Parathyroid adenoma (tissue), 2 donors: ENCODE data around the gene DNAJC5.
"Not testable (repeated sequence)": the region's sequence is repeated elsewhere in the genome, so short reads cannot be mapped to it uniquely, and the experiment has no call there.

Experiments
- H2AFZ ChIP-seq: fragments of 300-600 bp; sonication (generic); one replicate; pipeline ENCODE4 v1.7.0; 2017; ENCODE audit warnings: antibody characterized with exemption, mild to moderate bottlenecking
- H3K27ac ChIP-seq: fragments of 300-600 bp; sonication (generic); one replicate; pipeline ENCODE4 v1.7.0; 2017
- H3K27me3 ChIP-seq: fragments of 300-600 bp; sonication (generic); one replicate; pipeline ENCODE4 v1.7.0; 2017; ENCODE audit warnings: low read length; ENCODE audit not compliant: control insufficient read depth, insufficient read depth
- H3K36me3 ChIP-seq: fragments of 300-600 bp; sonication (generic); one replicate; pipeline ENCODE4 v1.7.0; 2017; ENCODE audit warnings: low read length; ENCODE audit not compliant: control insufficient read depth, insufficient read depth
- H3K4me1 ChIP-seq: fragments of 300-600 bp; sonication (generic); one replicate; pipeline ENCODE4 v1.7.0; 2017; ENCODE audit warnings: control low read depth
- H3K4me2 ChIP-seq: fragments of 300-600 bp; sonication (generic); one replicate; pipeline ENCODE4 v1.7.0; 2017; ENCODE audit warnings: low read length
- H3K4me3 ChIP-seq: fragments of 300-600 bp; sonication (generic); one replicate; pipeline ENCODE4 v1.7.0; 2017; ENCODE audit warnings: low read depth, low read length
- H3K79me2 ChIP-seq: fragments of 300-600 bp; sonication (generic); one replicate; pipeline ENCODE4 v1.7.0; 2017; ENCODE audit warnings: control low read depth
- H3K9ac ChIP-seq: fragments of 300-600 bp; sonication (generic); one replicate; pipeline ENCODE4 v1.7.0; 2017; ENCODE audit warnings: mild to moderate bottlenecking
- H3K9me3 ChIP-seq: fragments of 300-600 bp; sonication (generic); one replicate; pipeline ENCODE4 v1.7.0; 2017; ENCODE audit warnings: low read length; ENCODE audit not compliant: control insufficient read depth
- TF ChIP-seq, protein P1 (sequence below): fragments of 300-600 bp; sonication (generic); IDR thresholded peaks from one replicate; pipeline ENCODE4 v1.7.0; 2017; ENCODE audit warnings: antibody characterized with exemption, mild to moderate bottlenecking
- donor health status: primary hyperparathyroidism.

Gene DNAJC5

DNA sequence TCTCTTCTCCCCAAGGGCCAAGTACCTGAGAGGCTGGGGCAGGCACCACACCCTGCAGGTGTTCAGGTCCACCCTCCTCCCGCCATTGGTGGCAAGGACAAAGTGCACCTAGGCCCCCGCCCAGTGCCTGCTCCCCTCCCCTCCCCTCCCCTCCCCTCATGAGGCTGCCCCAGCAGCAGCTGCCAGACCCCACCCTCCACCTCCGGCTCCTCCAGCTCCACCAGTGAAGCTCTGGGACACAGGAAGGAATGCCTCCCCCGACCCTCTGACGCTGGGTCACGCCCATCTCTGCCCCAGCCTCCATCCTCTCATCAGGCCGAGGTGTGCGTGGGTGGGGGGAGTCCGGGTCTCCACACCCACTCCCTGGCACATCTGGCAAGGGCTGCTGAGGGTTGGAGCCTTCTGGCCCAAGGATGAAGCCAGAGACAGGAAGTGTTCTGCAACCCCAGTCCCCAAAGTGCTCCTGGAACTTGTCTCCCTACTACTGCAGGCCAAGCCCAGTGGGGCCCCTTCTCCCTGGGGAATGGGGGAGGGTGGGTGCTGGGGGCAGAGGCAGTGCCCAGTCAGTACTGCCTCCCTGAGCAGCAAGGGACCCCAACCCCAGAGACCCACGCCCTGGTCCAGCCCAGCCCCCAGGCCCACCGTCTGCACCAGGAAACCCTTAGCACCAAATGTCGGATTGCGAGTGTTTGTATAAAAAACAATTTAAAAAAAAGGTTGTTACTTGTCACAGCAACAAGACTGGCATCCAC, 62.9 kb downstream of the DNAJC5 start:
- Histone ChIP-seq H3K27me3 (no peaks in the 10 kb centered on the region), H3K27ac (no peak overlapping the region), H3K36me3 (no peaks in the 10 kb centered on the region), H2AFZ (no peak overlapping the region), H3K4me3 (no peak overlapping the region), H3K4me1 (peaks cover 4% of the 10 kb centered on the region), H3K79me2 (peaks cover 31% of the 10 kb centered on the region), H3K9me3 (no peaks in the 10 kb centered on the region), H3K9ac (no peak overlapping the region), H3K4me2 (no peak overlapping the region)
- TF ChIP-seq, protein P1, sequence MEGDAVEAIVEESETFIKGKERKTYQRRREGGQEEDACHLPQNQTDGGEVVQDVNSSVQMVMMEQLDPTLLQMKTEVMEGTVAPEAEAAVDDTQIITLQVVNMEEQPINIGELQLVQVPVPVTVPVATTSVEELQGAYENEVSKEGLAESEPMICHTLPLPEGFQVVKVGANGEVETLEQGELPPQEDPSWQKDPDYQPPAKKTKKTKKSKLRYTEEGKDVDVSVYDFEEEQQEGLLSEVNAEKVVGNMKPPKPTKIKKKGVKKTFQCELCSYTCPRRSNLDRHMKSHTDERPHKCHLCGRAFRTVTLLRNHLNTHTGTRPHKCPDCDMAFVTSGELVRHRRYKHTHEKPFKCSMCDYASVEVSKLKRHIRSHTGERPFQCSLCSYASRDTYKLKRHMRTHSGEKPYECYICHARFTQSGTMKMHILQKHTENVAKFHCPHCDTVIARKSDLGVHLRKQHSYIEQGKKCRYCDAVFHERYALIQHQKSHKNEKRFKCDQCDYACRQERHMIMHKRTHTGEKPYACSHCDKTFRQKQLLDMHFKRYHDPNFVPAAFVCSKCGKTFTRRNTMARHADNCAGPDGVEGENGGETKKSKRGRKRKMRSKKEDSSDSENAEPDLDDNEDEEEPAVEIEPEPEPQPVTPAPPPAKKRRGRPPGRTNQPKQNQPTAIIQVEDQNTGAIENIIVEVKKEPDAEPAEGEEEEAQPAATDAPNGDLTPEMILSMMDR, result no peak

DNA sequence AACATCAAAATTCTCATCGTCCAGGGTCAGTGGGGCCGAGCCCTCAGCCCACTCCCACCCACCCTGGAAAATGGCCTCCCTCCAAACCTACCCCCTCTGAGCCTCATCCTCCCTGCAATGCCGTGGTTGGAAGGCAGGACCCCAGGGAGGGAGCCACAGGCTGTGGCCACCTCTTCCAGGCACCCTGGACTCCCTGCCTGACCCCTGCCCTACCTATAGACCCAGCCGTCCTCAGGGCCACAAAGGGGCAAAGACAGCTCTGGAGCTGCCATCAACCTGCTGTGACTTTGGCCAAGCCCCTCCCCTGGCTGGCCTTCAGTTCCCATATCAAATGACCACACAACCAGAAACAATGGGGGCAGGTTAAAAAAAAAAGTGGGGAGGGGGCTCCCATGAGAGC, 63.5 kb downstream of the DNAJC5 start:
- no peak overlapping the region for H2AFZ ChIP-seq
- no peaks in the 10 kb centered on the region for H3K36me3 ChIP-seq
- no peaks in the 10 kb centered on the region for H3K9me3 ChIP-seq
- no peak overlapping the region for H3K4me3 ChIP-seq
- H3K79me2 ChIP-seq, result peaks cover 26% of the 10 kb centered on the region
- H3K27ac ChIP-seq, result no peak overlapping the region
- H3K9ac ChIP-seq, result no peak overlapping the region
- H3K27me3 ChIP-seq, result no peaks in the 10 kb centered on the region
- TF ChIP-seq, protein P1, result no peak
- H3K4me1 ChIP-seq, result peaks cover 4% of the 10 kb centered on the region
- no peak overlapping the region for H3K4me2 ChIP-seq

DNA sequence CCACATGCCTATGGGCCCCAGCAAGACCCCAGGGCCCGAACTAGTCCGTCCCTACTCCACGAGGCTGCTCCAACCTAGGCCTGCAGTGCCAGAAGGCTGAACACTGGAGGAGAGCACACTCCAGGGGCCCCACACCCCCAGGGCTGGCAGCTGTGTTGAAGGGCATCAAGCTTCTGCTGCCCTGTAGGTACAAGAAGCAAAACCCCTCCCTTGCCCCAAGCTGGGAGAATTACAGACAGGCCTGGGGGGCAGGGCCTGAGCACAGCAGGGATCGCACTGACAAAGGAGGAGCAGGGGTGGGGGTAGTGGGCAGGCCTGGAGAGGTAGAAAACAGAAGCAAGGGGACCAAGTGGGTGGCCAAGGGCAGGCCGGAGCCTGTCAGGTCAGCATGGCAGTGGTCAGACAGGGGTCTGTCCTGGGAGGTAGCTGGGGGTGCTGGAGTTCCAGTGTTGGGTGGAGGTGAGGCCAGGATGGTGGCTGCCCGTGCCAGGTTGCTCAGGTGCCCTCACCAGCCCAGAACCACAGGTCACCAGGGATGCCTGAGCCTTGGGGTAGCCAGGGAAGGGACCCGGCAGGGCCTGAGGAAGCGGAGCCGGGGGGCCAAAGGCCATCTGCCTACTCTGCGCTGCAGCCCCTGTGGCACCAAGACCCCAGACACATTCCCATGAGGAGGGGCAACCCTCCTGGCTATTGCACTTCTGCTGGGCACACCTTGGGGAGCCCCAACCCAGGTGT, 64.2 kb downstream of the DNAJC5 start:
- Histone ChIP-seq H3K4me2 (no peak overlapping the region), H3K4me1 (peaks cover 3% of the 10 kb centered on the region), H2AFZ (no peak overlapping the region), H3K4me3 (no peak overlapping the region), H3K36me3 (no peaks in the 10 kb centered on the region), H3K9me3 (no peaks in the 10 kb centered on the region), H3K79me2 (peaks cover 20% of the 10 kb centered on the region), H3K9ac (no peak overlapping the region), H3K27me3 (no peaks in the 10 kb centered on the region), H3K27ac (no peak overlapping the region)
- TF ChIP-seq, protein P1, result no peak

DNA sequence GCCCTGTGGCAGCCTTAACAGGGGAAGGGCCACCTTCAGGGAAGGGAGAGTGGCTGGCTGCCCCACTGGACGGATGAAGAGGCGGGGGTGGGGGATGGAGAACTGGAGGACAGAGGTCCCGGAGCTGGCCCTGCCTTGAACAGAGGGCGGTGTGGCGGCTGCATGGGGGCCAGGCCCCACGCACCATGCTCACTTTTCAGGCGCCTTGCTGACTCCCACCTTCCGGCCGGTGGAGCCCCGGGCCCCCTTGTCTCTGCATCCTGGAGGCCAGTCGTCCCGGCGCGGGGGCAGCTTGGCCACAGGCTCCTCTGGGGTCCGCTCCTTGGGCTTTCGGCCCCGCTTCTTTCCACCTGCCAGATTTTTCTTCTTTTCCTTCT, 64.8 kb downstream of the DNAJC5 start:
- TF ChIP-seq, protein P1, result no peak
- no peak overlapping the region for H2AFZ ChIP-seq
- no peaks in the 10 kb centered on the region for H3K27me3 ChIP-seq
- peaks cover 14% of the 10 kb centered on the region for H3K79me2 ChIP-seq
- H3K9ac ChIP-seq, result no peak overlapping the region
- no peak overlapping the region for H3K4me3 ChIP-seq
- no peaks in the 10 kb centered on the region for H3K9me3 ChIP-seq
- no peaks in the 10 kb centered on the region for H3K4me1 ChIP-seq
- no peaks in the 10 kb centered on the region for H3K36me3 ChIP-seq
- H3K4me2 ChIP-seq, result no peak overlapping the region
- H3K27ac ChIP-seq, result no peak overlapping the region

DNA sequence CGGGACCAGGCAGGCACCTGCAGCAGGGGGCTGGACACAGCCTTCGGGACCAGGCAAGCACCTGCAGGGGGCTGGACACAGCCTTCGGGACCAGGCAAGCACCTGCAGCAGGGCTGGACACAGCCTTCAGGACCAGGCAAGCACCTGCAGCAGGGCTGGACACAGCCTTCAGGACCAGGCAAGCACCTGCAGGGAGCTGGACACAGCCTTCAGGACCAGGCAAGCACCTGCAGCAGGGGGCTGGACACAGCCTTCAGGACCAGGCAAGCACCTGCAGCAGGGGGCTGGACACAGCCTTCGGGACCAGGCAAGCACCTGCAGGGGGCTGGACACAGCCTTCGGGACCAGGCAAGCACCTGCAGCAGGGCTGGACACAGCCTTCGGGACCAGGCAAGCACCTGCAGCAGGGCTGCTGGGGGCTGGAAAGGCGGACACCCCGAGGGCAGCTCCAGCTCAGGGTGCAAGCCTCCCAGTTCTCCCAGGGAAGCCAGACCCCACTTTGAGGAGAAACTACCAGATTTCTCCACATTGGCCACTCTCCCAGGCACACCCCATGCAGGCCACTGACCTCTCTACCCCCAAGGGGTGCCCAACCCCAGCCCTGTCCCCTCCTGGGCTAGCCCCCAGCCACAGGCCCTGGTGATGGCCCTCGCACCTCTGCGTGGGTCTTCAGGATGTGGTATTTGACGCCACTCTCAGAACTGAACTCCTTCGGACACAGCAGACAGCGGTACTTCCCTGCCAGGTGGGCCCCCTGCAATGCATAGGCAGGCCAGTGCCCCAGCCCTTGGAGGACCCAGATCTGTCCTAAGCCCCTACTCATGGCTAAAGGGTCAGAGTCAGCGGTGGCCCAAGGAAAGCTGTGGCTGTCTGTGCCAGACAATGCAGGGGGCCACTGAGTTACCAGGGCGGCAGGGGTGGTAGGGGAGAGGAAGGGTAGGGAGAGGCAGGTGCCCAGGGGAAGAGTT, 66.0 kb downstream of the DNAJC5 start:
- not testable (repeated sequence) for H3K4me1 ChIP-seq, H3K9ac ChIP-seq, H3K36me3 ChIP-seq, H3K27ac ChIP-seq, H3K9me3 ChIP-seq, H3K4me3 ChIP-seq, H3K4me2 ChIP-seq, H3K27me3 ChIP-seq, H2AFZ ChIP-seq, H3K79me2 ChIP-seq
